Prostate gland (tissue), 2 donors: ENCODE measurements around the gene SIRT1.

Experiments
- POLR2AphosphoS5 ChIP-seq: sonication (generic); formaldehyde crosslinking; IDR thresholded peaks from one replicate; pipeline ENCODE4 v1.6.1; 2017; ENCODE audit warnings: antibody characterized with exemption
- TF ChIP-seq, protein P1 (sequence below), 4 experiments: fragments of 200-600 bp in 2 of 4; fragments of 450-650 bp in 2 of 4; sonication (generic) in 2 of 4; IDR thresholded peaks; 1 replicate in 3 of 4; 2 replicates in 1 of 4; pipeline ENCODE4 v1.5.1; 2016 to 2019; ENCODE audit warnings: antibody characterized with exemption in 4 of 4, mild to moderate bottlenecking in 2 of 4, moderate library complexity in 2 of 4

DNA sequence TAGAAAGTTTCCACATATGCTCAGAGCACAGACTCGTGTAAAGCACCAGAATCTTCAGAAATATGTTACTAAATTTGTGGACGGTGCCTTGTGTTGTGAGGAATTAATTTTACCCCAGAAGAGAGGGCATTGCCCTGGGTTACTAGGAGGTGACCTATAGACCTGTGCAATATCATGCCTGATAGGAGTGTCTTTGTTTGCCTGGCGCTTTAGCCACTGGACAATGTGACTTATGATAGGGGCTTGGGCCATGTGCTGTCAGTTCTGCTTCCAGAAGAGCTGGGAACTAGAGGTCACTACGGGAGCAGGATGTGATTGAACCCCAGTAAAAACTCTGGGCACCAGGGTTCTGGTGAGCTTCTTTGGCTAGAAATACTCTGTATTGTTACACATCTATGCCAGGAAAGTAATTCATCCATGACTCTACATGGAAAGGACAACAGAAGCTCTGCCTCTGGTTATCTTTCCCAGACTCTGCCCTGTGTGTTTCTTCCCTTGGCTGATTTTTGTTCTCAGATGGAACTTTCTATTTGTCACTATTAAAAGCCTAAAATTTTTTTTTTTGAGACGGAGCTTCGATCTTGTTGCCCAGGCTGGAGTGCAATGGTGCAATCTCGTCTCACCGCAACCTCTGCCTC lies 75.5 kb downstream of the SIRT1 start:
- TF ChIP-seq, protein P1, sequence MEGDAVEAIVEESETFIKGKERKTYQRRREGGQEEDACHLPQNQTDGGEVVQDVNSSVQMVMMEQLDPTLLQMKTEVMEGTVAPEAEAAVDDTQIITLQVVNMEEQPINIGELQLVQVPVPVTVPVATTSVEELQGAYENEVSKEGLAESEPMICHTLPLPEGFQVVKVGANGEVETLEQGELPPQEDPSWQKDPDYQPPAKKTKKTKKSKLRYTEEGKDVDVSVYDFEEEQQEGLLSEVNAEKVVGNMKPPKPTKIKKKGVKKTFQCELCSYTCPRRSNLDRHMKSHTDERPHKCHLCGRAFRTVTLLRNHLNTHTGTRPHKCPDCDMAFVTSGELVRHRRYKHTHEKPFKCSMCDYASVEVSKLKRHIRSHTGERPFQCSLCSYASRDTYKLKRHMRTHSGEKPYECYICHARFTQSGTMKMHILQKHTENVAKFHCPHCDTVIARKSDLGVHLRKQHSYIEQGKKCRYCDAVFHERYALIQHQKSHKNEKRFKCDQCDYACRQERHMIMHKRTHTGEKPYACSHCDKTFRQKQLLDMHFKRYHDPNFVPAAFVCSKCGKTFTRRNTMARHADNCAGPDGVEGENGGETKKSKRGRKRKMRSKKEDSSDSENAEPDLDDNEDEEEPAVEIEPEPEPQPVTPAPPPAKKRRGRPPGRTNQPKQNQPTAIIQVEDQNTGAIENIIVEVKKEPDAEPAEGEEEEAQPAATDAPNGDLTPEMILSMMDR (IDR thresholded peaks at IDR 0.05): no peak
- no peak for TF ChIP-seq POLR2AphosphoS5
